Measurements from ENCODE around the gene AOC1. TPM values are rescaled to one million over a fixed set of nuclear protein-coding genes. Genes with fewer than 3 reads are reported as not detected.
"Not testable (repeated sequence)": the region's sequence is repeated elsewhere in the genome, so short reads cannot be mapped to it uniquely, and the experiment has no call there.

The AOC1 gene
- total and polyA plus RNA-seq, 2 experiments from 2014 or later = 0.06 TPM; not detected in 1

DNA sequence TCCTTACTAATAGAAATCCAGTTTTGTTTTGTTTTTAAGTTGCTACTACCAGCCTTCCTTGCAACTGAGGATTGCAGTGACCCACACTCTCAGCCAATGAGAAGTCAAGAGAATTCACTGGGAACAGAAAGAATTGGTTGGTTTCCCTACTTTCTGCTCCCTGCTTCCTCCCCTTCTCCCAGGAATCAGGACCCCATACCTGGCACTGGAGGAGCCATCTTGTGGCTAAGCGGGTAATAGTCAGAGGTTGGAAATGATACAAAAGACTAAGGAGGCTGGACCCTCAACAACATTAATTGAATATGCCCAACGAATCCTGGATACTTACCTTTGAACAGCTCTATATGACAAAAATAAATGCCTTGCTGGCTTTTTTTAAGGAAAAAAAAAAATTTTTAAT is 45.5 kb upstream of the AOC1 start:
- Histone ChIP-seq H3K36me3 (no peaks in the 10 kb centered on the region), H3K27ac (no peak overlapping the region), H3K27me3 (peaks cover 18% of the 10 kb centered on the region), H3K4me1 (ENCODE audit: low read depth) (no peaks in the 10 kb centered on the region), H3K4me3 (no peak overlapping the region), H3K9me3 (ENCODE audit: low read depth) (no peaks in the 10 kb centered on the region)
- TF ChIP-seq, protein P1, sequence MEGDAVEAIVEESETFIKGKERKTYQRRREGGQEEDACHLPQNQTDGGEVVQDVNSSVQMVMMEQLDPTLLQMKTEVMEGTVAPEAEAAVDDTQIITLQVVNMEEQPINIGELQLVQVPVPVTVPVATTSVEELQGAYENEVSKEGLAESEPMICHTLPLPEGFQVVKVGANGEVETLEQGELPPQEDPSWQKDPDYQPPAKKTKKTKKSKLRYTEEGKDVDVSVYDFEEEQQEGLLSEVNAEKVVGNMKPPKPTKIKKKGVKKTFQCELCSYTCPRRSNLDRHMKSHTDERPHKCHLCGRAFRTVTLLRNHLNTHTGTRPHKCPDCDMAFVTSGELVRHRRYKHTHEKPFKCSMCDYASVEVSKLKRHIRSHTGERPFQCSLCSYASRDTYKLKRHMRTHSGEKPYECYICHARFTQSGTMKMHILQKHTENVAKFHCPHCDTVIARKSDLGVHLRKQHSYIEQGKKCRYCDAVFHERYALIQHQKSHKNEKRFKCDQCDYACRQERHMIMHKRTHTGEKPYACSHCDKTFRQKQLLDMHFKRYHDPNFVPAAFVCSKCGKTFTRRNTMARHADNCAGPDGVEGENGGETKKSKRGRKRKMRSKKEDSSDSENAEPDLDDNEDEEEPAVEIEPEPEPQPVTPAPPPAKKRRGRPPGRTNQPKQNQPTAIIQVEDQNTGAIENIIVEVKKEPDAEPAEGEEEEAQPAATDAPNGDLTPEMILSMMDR (IDR thresholded peaks at IDR 0.05; ENCODE audit: low read depth, low read length) = no peak
- DNase-seq (ENCODE audit: low read depth in 1 of 2, low spot score in 1 of 2) = no peak

DNA sequence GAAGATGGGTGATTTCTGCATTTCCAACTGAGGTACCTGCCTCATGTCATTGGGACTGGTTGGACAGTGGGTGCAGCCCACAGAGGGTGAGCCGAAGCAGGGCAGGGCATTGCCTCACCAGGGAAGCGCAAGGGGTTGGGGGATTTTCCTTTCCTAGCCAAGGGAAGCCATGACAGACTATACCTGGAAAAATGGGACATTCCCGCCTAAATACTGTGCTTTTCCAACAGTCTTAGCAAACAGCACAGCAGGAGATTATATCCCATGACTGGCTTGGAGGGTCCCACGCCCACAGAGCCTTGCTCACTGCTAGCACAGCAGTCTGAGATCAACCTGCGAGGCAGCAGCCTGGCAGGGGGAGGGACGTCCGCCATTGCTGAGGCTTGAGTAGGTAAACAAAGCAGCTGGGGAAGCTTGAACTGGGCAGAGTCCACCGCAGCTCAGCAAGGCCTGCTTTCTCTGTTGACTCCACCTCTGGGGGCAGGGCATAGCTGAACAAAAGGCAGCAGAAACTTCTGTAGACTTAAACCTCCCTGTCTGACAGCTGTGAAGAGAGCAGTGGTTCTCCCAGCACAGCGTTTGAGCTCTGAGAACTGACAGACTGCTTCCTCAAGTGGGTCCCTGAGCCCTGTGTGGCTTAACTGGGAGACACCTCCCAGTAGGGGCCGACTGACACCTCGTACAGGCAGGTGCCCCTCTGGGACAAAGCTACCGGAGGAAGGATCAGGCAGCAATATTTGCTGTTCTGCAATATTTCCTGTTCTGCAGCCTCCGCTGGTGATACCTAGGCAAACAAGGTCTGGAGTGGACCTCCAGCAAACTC is 44.5 kb upstream of the AOC1 start:
- not testable (repeated sequence) for H3K27me3 ChIP-seq; H3K9me3 ChIP-seq (ENCODE audit: low read depth); DNase-seq (ENCODE audit: low read depth in 1 of 2, low spot score in 1 of 2); H3K4me3 ChIP-seq; H3K36me3 ChIP-seq; H3K27ac ChIP-seq; H3K4me1 ChIP-seq (ENCODE audit: low read depth)

DNA sequence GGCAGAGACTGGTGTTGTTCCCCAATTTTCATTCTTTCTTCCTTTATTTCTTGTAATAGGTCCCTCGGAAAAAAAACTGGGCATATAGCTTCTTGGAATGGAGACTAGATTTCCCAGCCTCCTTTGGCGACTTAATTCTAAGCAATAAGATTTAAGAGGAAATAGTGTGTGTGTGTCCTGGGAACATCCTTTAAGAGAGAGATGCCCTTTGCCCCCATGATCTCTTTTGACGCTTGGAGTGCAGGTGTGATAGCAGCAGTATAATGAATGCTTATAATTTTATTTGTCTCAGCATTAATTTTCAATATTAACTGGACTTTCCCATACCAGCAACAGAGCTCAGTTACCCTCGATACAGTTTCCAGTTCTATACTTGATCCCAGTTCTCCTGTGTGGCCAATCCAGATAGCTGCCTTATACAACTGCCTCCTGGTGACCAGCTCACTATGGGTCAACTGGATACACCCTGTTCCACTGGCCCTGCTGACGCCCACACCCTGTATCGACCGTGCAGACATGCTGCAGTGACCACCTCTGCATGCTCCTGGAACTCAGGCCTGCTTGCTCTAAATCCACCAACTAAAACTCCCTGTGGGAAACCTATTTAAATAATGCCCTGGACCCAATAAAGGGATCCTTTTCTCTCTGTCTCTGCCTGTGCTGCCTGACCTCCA is 37.9 kb upstream of the AOC1 start:
- Histone ChIP-seq H3K27ac (no peak overlapping the region), H3K36me3 (no peaks in the 10 kb centered on the region), H3K9me3 (ENCODE audit: low read depth) (no peaks in the 10 kb centered on the region), H3K4me1 (ENCODE audit: low read depth) (no peaks in the 10 kb centered on the region), H3K4me3 (no peak overlapping the region), H3K27me3 (no peaks in the 10 kb centered on the region)
- DNase-seq (ENCODE audit: low read depth in 1 of 2, low spot score in 1 of 2) = no peak
- TF ChIP-seq, protein P1 (IDR thresholded peaks at IDR 0.05; ENCODE audit: low read depth, low read length) = no peak

DNA sequence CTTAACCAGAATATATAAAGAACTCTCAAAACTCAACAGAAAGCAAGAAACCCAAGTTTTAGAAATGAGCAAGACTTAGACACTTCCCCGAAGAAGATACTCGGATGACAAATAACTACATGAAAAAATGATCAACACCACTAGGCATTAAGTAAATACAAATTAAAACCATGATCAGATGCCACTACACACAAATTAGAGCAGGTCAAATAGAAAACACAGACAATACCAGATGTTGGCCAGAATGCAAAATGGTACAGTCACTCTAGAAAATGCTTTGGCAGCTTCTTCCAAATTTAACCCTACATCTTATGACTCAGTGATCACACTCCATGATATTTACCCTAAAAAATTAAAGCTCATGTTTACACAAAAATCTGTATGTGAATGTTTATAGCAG is 33.3 kb upstream of the AOC1 start:
- no peak for DNase-seq (ENCODE audit: low read depth in 1 of 2, low spot score in 1 of 2)
- TF ChIP-seq, protein P1 (IDR thresholded peaks at IDR 0.05; ENCODE audit: low read depth, low read length) = no peak
- Histone ChIP-seq H3K27me3 (no peaks in the 10 kb centered on the region), H3K36me3 (no peaks in the 10 kb centered on the region), H3K4me1 (ENCODE audit: low read depth) (peaks cover 17% of the 10 kb centered on the region), H3K27ac (no peak overlapping the region), H3K9me3 (ENCODE audit: low read depth) (no peaks in the 10 kb centered on the region), H3K4me3 (no peak overlapping the region)

DNA sequence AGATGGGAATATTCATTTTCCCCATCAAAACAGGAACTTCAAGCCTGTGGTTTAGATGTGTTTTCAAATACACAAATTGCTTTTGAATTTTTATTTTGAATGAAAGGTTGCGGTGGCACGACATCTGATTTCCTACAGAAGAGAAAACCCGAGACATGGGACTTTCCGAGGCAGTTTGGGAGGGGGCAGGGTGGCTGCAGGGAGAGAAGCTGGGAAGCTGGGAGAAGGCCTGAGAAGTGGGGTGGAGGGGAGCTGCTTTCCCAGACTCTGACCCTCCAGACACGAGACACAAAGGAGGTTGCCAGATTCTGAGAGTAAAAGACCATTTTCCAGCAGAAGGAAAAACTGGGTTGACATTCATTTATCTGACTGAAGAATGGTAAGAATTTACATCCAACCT is 32.2 kb upstream of the AOC1 start:
- Histone ChIP-seq H3K4me1 (ENCODE audit: low read depth) (peaks cover 17% of the 10 kb centered on the region), H3K9me3 (ENCODE audit: low read depth) (no peaks in the 10 kb centered on the region), H3K36me3 (no peaks in the 10 kb centered on the region), H3K27ac (peak overlapping the region; percentile 40), H3K4me3 (no peak overlapping the region), H3K27me3 (no peaks in the 10 kb centered on the region)
- TF ChIP-seq, protein P1 (IDR thresholded peaks at IDR 0.05; ENCODE audit: low read depth, low read length) = no peak
- DNase-seq (ENCODE audit: low read depth in 1 of 2, low spot score in 1 of 2) = no peak

DNA sequence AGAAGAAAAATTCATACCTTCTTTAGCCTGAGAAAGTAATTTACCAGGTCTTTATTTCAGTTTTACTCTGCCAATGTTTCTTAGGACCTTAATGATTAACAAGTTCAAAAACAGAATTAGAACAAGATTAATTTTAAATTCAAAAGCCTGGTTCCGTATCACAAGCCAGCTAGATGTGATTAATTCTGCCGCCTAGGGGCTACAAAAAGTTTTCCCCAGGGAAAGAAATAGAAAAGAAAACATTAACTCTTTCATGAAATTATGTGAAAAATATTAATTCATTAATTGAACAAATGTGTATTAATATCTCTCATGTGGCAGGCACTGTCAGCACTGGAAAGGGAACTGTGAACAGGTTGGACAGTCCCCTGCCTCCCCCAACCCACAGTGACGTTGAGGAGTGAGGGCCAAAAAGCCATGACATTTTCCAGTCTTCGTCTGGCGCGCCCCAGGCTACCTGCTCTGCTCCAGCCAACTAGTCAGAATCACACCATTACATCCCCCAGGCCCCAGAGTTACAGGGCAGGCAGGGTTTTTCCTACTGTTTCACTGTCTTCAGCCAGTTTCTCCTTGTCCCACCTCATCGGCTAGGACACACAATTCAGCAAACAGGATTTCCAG is 31.6 kb upstream of the AOC1 start:
- Histone ChIP-seq H3K4me1 (ENCODE audit: low read depth) (peaks cover 17% of the 10 kb centered on the region), H3K27me3 (no peaks in the 10 kb centered on the region), H3K36me3 (no peaks in the 10 kb centered on the region), H3K9me3 (ENCODE audit: low read depth) (no peaks in the 10 kb centered on the region), H3K4me3 (no peak overlapping the region), H3K27ac (peak overlapping the region; percentile 40)
- DNase-seq (ENCODE audit: low read depth in 1 of 2, low spot score in 1 of 2) = no peak
- TF ChIP-seq, protein P1 (IDR thresholded peaks at IDR 0.05; ENCODE audit: low read depth, low read length) = no peak

Data from cardiac muscle cell (in vitro differentiated cells and primary cell).